Liver (tissue), 9 donors: Measurements from ENCODE around the gene C16orf78. TPM values are rescaled to one million over a fixed set of nuclear protein-coding genes. Genes with fewer than 3 reads are reported as not detected.

Experiments used
- DNase-seq: peaks from one replicate; pipeline ENCODE4 v3.0.0-alpha.2; 2017; ENCODE audit warnings: low spot score
- H3K27ac ChIP-seq, 2 donors: one replicate each; pipeline ENCODE4 v1.7.0; 2013; ENCODE audit warnings: inconsistent platforms in 2 of 2, low read length in 2 of 2, control low read depth in 1 of 2, low read depth in 1 of 2, mild to moderate bottlenecking in 1 of 2
- H3K27me3 ChIP-seq, 4 donors: one replicate each; pipeline versions ENCODE4 v1.6.1 to v1.7.0; 2013; ENCODE audit warnings: low read length in 3 of 4, inconsistent platforms in 1 of 4, mild to moderate bottlenecking in 1 of 4, moderate library complexity in 1 of 4; ENCODE audit not compliant: control insufficient read depth in 4 of 4, insufficient read depth in 4 of 4
- H3K36me3 ChIP-seq, 4 donors: one replicate each; pipeline versions ENCODE4 v1.6.1 to v1.7.0; 2013; ENCODE audit warnings: low read length in 3 of 4, mild to moderate bottlenecking in 3 of 4, low read depth in 1 of 4, moderate library complexity in 1 of 4; ENCODE audit not compliant: control insufficient read depth in 4 of 4, insufficient read depth in 3 of 4
- H3K4me1 ChIP-seq, 4 donors: one replicate each; pipeline versions ENCODE4 v1.6.1 to v1.7.0; 2013; ENCODE audit warnings: low read length in 3 of 4, mild to moderate bottlenecking in 3 of 4, moderate library complexity in 1 of 4; ENCODE audit not compliant: control insufficient read depth in 4 of 4, insufficient read depth in 4 of 4
- H3K4me3 ChIP-seq, 3 donors: one replicate each; pipeline versions ENCODE4 v1.6.1 to v1.7.0; 2013; ENCODE audit warnings: low read length in 3 of 3, control low read depth in 1 of 3, low read depth in 1 of 3, mild to moderate bottlenecking in 1 of 3
- H3K9ac ChIP-seq, 2 donors: one replicate each; pipeline ENCODE4 v1.7.0; 2013; ENCODE audit warnings: low read length in 2 of 2, mild to moderate bottlenecking in 2 of 2, moderate library complexity in 2 of 2, control low read depth in 1 of 2, low read depth in 1 of 2
- H3K9me3 ChIP-seq, 4 donors: one replicate each; pipeline versions ENCODE4 v1.6.1 to v1.7.0; 2013; ENCODE audit warnings: low read length in 3 of 4; ENCODE audit not compliant: control insufficient read depth in 4 of 4
- CTCF ChIP-seq: fragments of 150-350 bp; IDR thresholded peaks from 2 replicates; pipeline ENCODE4 v1.5.1; 2017; ENCODE audit warnings: improper control_type of control experiment, low read depth, low read length; ENCODE audit not compliant: missing input control
- EGR1 ChIP-seq, 2 donors: IDR thresholded peaks; 2 replicates each; pipeline ENCODE4 v1.6.1; 2016 to 2018; ENCODE audit warnings: antibody characterized with exemption in 2 of 2, low read depth in 2 of 2
- FOXA1 ChIP-seq: IDR thresholded peaks from 2 replicates; pipeline ENCODE4 v1.6.1; 2016; ENCODE audit warnings: antibody characterized with exemption
- FOXA2 ChIP-seq: IDR thresholded peaks from 2 replicates; pipeline ENCODE4 v1.6.1; 2016; ENCODE audit warnings: antibody characterized with exemption
- GABPA ChIP-seq, 2 donors: IDR thresholded peaks in 1 of 2; conservative IDR thresholded peaks in 1 of 2; 2 replicates each; pipeline ENCODE4 v1.6.1; 2016; ENCODE audit warnings: antibody characterized with exemption in 2 of 2, mild to moderate bottlenecking in 1 of 2, moderate library complexity in 1 of 2
- HNF4A ChIP-seq, 2 donors: conservative IDR thresholded peaks; 2 replicates each; pipeline ENCODE4 v1.6.1; 2016; ENCODE audit warnings: antibody characterized with exemption in 2 of 2, mild to moderate bottlenecking in 2 of 2
- HNF4G ChIP-seq: IDR thresholded peaks from 2 replicates; pipeline ENCODE4 v1.6.1; 2016; ENCODE audit warnings: antibody characterized with exemption
- JUND ChIP-seq, 2 donors: IDR thresholded peaks; 2 replicates each; pipeline ENCODE4 v1.6.1; 2016; ENCODE audit warnings: antibody characterized with exemption in 2 of 2
- NR2F2 ChIP-seq: IDR thresholded peaks from 2 replicates; pipeline ENCODE4 v1.6.1; 2016; ENCODE audit warnings: antibody characterized with exemption
- RAD21 ChIP-seq, 2 donors: IDR thresholded peaks; 2 replicates each; pipeline ENCODE4 v1.6.1; 2016; ENCODE audit warnings: antibody characterized with exemption in 2 of 2, mild to moderate bottlenecking in 2 of 2
- RXRA ChIP-seq, 2 donors: IDR thresholded peaks; 2 replicates each; pipeline ENCODE4 v1.6.1; 2017 to 2018; ENCODE audit warnings: antibody characterized with exemption in 2 of 2, mild to moderate bottlenecking in 1 of 2
- SP1 ChIP-seq: IDR thresholded peaks from 2 replicates; pipeline ENCODE4 v1.6.1; 2018; ENCODE audit warnings: antibody characterized with exemption, mild to moderate bottlenecking
- TAF1 ChIP-seq: conservative IDR thresholded peaks from 2 replicates; pipeline ENCODE4 v1.6.1; 2016; ENCODE audit warnings: antibody characterized with exemption, mild to moderate bottlenecking
- YY1 ChIP-seq: IDR thresholded peaks from 2 replicates; pipeline ENCODE4 v1.6.1; 2016; ENCODE audit warnings: antibody characterized with exemption, mild to moderate bottlenecking
- ZBTB33 ChIP-seq: IDR thresholded peaks from 2 replicates; pipeline ENCODE4 v1.6.1; 2016; ENCODE audit warnings: antibody characterized with exemption
- WGBS: extraction: QIAGEN DNeasy Blood & Tissue Kit; methylation state at CpG from one replicate; pipeline ENCODE4 v1.1.7; 2013; 5-methylcytosine and 5-hydroxymethylcytosine counted together
- polyA plus RNA-seq, 2 donors: library from polyadenylated mRNA; stranded (reverse) in 1 of 2; unstranded in 1 of 2; fragments of 200-250 nt in 1 of 2; fragments of >200 nt in 1 of 2; fragmentation: Nextera tagmentation in 1 of 2; extraction: Ambion mirVana in 1 of 2; gene quantifications; one replicate each; pipeline versions ENCODE4 v1.2.1 to v1.2.3, GENCODE V29; 2013 to 2015
- total RNA-seq, 2 donors: library from RNA; depleted of rRNA; stranded (reverse); fragments of >200 nt; gene quantifications; one replicate each; pipeline ENCODE4 v1.2.3, GENCODE V29; 2014
- TF ChIP-seq, protein P1 (sequence below): IDR thresholded peaks from 2 replicates; pipeline ENCODE4 v1.6.1; 2016; ENCODE audit warnings: antibody characterized with exemption
- TF ChIP-seq, protein P2 (sequence below): IDR thresholded peaks from 2 replicates; pipeline ENCODE4 v1.6.1; 2016; ENCODE audit warnings: antibody characterized with exemption, mild to moderate bottlenecking
- donor health status: healthy.
- donor health status: healthy.
- donor health status: healthy.
- donor health status: healthy.
- donor health status: healthy.

C16orf78 gene
- total and polyA plus RNA-seq, 4 donors: not detected

GRCh38 chr16:49346459-49346858 is 27.1 kb upstream of the C16orf78 start:
- H3K27me3 ChIP-seq: peaks cover 0 to 6% (median 0%) of the 10 kb centered on the region in 4 donors
- no peak overlapping the region for H3K9ac ChIP-seq
- H3K36me3 ChIP-seq: no peaks in the 10 kb centered on the region
- no peaks in the 10 kb centered on the region for H3K4me1 ChIP-seq
- WGBS: 60% methylated on average over 2 of the region's 2 CpGs
- H3K9me3 ChIP-seq: no peaks in the 10 kb centered on the region
- no peak overlapping the region for H3K4me3 ChIP-seq
- no peak for DNase-seq
- no peak overlapping the region for H3K27ac ChIP-seq
- TF ChIP-seq EGR1 (IDR thresholded peaks at IDR 0.05; ENCODE audit: low read depth in 2 of 2): no peak
- no peak for TF ChIP-seq JUND (IDR thresholded peaks at IDR 0.05)
- no peak for TF ChIP-seq NR2F2
- TF ChIP-seq RXRA (IDR thresholded peaks at IDR 0.05): no peak
- TF ChIP-seq SP1: no peak
- TF ChIP-seq, protein P1, sequence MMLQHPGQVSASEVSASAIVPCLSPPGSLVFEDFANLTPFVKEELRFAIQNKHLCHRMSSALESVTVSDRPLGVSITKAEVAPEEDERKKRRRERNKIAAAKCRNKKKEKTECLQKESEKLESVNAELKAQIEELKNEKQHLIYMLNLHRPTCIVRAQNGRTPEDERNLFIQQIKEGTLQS: no peak
- TF ChIP-seq, protein P2, sequence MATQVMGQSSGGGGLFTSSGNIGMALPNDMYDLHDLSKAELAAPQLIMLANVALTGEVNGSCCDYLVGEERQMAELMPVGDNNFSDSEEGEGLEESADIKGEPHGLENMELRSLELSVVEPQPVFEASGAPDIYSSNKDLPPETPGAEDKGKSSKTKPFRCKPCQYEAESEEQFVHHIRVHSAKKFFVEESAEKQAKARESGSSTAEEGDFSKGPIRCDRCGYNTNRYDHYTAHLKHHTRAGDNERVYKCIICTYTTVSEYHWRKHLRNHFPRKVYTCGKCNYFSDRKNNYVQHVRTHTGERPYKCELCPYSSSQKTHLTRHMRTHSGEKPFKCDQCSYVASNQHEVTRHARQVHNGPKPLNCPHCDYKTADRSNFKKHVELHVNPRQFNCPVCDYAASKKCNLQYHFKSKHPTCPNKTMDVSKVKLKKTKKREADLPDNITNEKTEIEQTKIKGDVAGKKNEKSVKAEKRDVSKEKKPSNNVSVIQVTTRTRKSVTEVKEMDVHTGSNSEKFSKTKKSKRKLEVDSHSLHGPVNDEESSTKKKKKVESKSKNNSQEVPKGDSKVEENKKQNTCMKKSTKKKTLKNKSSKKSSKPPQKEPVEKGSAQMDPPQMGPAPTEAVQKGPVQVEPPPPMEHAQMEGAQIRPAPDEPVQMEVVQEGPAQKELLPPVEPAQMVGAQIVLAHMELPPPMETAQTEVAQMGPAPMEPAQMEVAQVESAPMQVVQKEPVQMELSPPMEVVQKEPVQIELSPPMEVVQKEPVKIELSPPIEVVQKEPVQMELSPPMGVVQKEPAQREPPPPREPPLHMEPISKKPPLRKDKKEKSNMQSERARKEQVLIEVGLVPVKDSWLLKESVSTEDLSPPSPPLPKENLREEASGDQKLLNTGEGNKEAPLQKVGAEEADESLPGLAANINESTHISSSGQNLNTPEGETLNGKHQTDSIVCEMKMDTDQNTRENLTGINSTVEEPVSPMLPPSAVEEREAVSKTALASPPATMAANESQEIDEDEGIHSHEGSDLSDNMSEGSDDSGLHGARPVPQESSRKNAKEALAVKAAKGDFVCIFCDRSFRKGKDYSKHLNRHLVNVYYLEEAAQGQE: no peak
- TF ChIP-seq RAD21 (IDR thresholded peaks at IDR 0.05): no peak
- no peak for TF ChIP-seq HNF4A (conservative IDR thresholded peaks at IDR 0.05)
- no peak for TF ChIP-seq HNF4G
- no peak for TF ChIP-seq FOXA1

DNA sequence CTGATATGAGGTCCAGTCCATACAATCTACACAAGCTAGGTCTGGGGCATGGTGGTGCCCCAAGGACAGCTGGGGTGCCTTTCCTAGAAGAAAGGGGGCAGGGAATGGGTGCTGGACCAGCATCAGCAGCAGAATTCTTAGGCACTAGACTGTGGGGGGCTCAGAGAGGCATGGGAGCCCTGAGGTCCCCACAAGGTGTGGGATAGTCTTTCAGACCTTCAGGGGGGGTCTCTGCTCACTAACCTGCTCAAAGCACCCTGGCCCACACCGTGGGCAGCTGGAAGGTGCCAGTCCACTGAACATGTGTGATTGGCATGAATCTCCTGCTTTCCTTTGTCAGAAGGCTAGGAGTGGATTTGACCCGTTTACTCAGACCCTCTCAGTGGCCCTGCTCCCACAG is 26.1 kb upstream of the C16orf78 start:
- Histone ChIP-seq H3K36me3 (no peaks in the 10 kb centered on the region), H3K27me3 (peaks cover 0 to 6% (median 0%) of the 10 kb centered on the region in 4 donors), H3K9me3 (no peaks in the 10 kb centered on the region), H3K9ac (no peak overlapping the region), H3K27ac (no peak overlapping the region), H3K4me3 (no peak overlapping the region), H3K4me1 (no peaks in the 10 kb centered on the region)
- TF ChIP-seq, protein P2: no peak
- no peak for TF ChIP-seq RAD21 (IDR thresholded peaks at IDR 0.05)
- no peak for TF ChIP-seq FOXA2
- no peak for TF ChIP-seq ZBTB33
- no peak for TF ChIP-seq NR2F2
- no peak for TF ChIP-seq HNF4A (conservative IDR thresholded peaks at IDR 0.05)
- no peak for TF ChIP-seq RXRA (IDR thresholded peaks at IDR 0.05)
- TF ChIP-seq JUND (IDR thresholded peaks at IDR 0.05): no peak
- no peak for TF ChIP-seq HNF4G
- TF ChIP-seq, protein P1: no peak
- no peak for TF ChIP-seq YY1
- TF ChIP-seq CTCF: no peak
- no peak for TF ChIP-seq TAF1
- no peak for TF ChIP-seq FOXA1
- TF ChIP-seq GABPA (IDR thresholded peaks at IDR 0.05 in 1 of 2, conservative IDR thresholded peaks at IDR 0.05 in 1 of 2): no peak
- 42% methylated on average over 2 of the region's 2 CpGs for WGBS
- DNase-seq: no peak
